Stomach (tissue), 4 donors: ENCODE measurements around the gene TMEM271.

Experiments used
- CTCF ChIP-seq, 7 experiments: fragments of 450-650 bp in 4 of 7; fragments of 200-600 bp in 3 of 7; sonication (generic) in 3 of 7; IDR thresholded peaks; one replicate each; pipeline ENCODE4 v1.5.1; 2016 to 2019; ENCODE audit warnings: antibody characterized with exemption in 7 of 7, control low read depth in 2 of 7, mild to moderate bottlenecking in 1 of 7
- POLR2A ChIP-seq, 4 donors: fragments of 450-650 bp; IDR thresholded peaks; one replicate each; pipeline ENCODE4 v1.6.1; 2016; ENCODE audit warnings: antibody characterized with exemption in 4 of 4, control low read depth in 2 of 4, mild to moderate bottlenecking in 1 of 4, moderate library complexity in 1 of 4
- POLR2AphosphoS5 ChIP-seq, 3 donors: sonication (generic); formaldehyde crosslinking; IDR thresholded peaks; one replicate each; pipeline ENCODE4 v1.6.1; 2016; ENCODE audit warnings: antibody characterized with exemption in 3 of 3

- TF ChIP-seq CTCF (IDR thresholded peaks at IDR 0.05) (no peak), POLR2A (IDR thresholded peaks at IDR 0.05) (no peak), POLR2AphosphoS5 (IDR thresholded peaks at IDR 0.05) (no peak)
These were observed 46.2 kb upstream of the TMEM271 start for GRCh38 chr4:622071-622995.
